H1 (cell line): Measurements from ENCODE around the gene SHANK1. TPM values are rescaled to one million over a fixed set of nuclear protein-coding genes. Genes with fewer than 3 reads are reported as not detected.

Experiments used
- CTCF ChIA-PET: fragments of 300-600 bp; sonication (Branson Sonifier 250); formaldehyde crosslinking; loops from one replicate; lab custom pipeline; 2021; ENCODE audit not compliant: partially characterized antibody; lab: Charles Lee
- POLR2A ChIA-PET: fragments of 300-600 bp; sonication (Branson Sonifier 250); formaldehyde crosslinking; loops from one replicate; lab custom pipeline; 2021; ENCODE audit warnings: inconsistent platforms; ENCODE audit not compliant: partially characterized antibody; lab: Charles Lee
- DNase-seq, 2 experiments: peaks; one replicate each; pipeline versions ENCODE4 v3.0.0 to v3.0.0-alpha.2; 2010 to 2022; ENCODE audit warnings: low spot score in 2 of 2, low read depth in 1 of 2, mixed read lengths in 1 of 2
- FAIRE-seq: peaks from 2 replicates; lab custom pipeline; 2011; peaks lifted over from hg19 to GRCh38; lab: Jason Lieb, UNC
- H2AFZ ChIP-seq: 2 replicates; pipeline ENCODE4 v1.8.1; 2012; ENCODE audit warnings: low read length, inconsistent platforms
- H2AK5ac ChIP-seq: 2 replicates; pipeline ENCODE4 v1.6.1; 2013; ENCODE audit warnings: low read depth, low read length
- H2BK120ac ChIP-seq: replicated peaks from 2 replicates; pipeline ENCODE3; 2013; ENCODE audit warnings: low read depth, low read length, inconsistent platforms
- H2BK12ac ChIP-seq: 2 replicates; pipeline ENCODE4 v1.6.1; 2013; ENCODE audit warnings: low read depth, low read length
- H2BK15ac ChIP-seq: 2 replicates; pipeline ENCODE4 v1.6.1; 2013; ENCODE audit warnings: low read length
- H2BK20ac ChIP-seq: 2 replicates; pipeline ENCODE4 v1.6.1; 2013; ENCODE audit warnings: low read length
- H2BK5ac ChIP-seq: 2 replicates; pipeline ENCODE4 v1.6.1; 2013; ENCODE audit warnings: low read depth, low read length
- H3K14ac ChIP-seq: 2 replicates; pipeline ENCODE4 v1.6.1; 2013; ENCODE audit warnings: inconsistent platforms; ENCODE audit not compliant: insufficient read length
- H3K18ac ChIP-seq: 2 replicates; pipeline ENCODE4 v1.6.1; 2013; ENCODE audit warnings: low read length; ENCODE audit errors: extremely low read depth
- H3K23ac ChIP-seq: 2 replicates; pipeline ENCODE4 v1.6.1; 2013; ENCODE audit warnings: inconsistent platforms; ENCODE audit not compliant: insufficient read length
- H3K23me2 ChIP-seq: 2 replicates; pipeline ENCODE4 v1.6.1; 2013; ENCODE audit warnings: low read depth, low read length
- H3K27ac ChIP-seq: 2 replicates; pipeline ENCODE4 v1.6.1; 2011; ENCODE audit warnings: low read depth, low read length, inconsistent platforms
- H3K27me3 ChIP-seq, 4 experiments: replicated peaks in 1 of 4; 1 replicate in 1 of 4; 2 replicates in 3 of 4; pipeline versions ENCODE4 v1.6.1 to v1.8.1; 2011 to 2013; ENCODE audit warnings: low read length in 3 of 4, mild to moderate bottlenecking in 3 of 4, inconsistent platforms in 2 of 4, mixed read lengths in 2 of 4, moderate library complexity in 1 of 4; ENCODE audit not compliant: control insufficient read depth in 3 of 4, insufficient read depth in 3 of 4; ENCODE audit errors: extremely low read depth in 1 of 4
- H3K36me3 ChIP-seq, 4 experiments: 2 replicates each; pipeline versions ENCODE4 v1.6.1 to v1.8.1; 2011 to 2013; ENCODE audit warnings: mild to moderate bottlenecking in 4 of 4, low read length in 3 of 4, moderate library complexity in 2 of 4, control low read depth in 1 of 4, inconsistent platforms in 1 of 4; ENCODE audit not compliant: insufficient read depth in 4 of 4, control insufficient read depth in 2 of 4
- H3K4ac ChIP-seq: replicated peaks from 2 replicates; pipeline ENCODE3; 2013; ENCODE audit warnings: low read length, low read depth, mixed read lengths, inconsistent platforms; ENCODE audit not compliant: insufficient read length
- H3K4me1 ChIP-seq, 4 experiments: replicated peaks in 1 of 4; 1 replicate in 1 of 4; 2 replicates in 3 of 4; pipeline versions ENCODE4 v1.6.1 to v1.8.1; 2011 to 2013; ENCODE audit warnings: low read length in 3 of 4, inconsistent platforms in 2 of 4, mixed read lengths in 1 of 4; ENCODE audit not compliant: insufficient read depth in 4 of 4, control insufficient read depth in 3 of 4
- H3K4me2 ChIP-seq, 2 experiments: 2 replicates each; pipeline versions ENCODE4 v1.6.1 to v1.8.1; 2011 to 2013; ENCODE audit warnings: low read depth in 2 of 2, low read length in 2 of 2, control low read depth in 1 of 2, inconsistent platforms in 1 of 2, mild to moderate bottlenecking in 1 of 2; ENCODE audit not compliant: insufficient read depth in 1 of 2
- H3K4me3 ChIP-seq, 4 experiments: fragments of 200-600, 300-600 bp in 1 of 4; sonication (generic), shearing (Covaris generic), sonication (Bioruptor Twin) in 1 of 4; 2 replicates each; pipeline versions ENCODE4 v1.5.1 to v1.8.1; 2011 to 2016; ENCODE audit warnings: low read length in 4 of 4, low read depth in 3 of 4, control low read depth in 2 of 4, inconsistent platforms in 2 of 4, mild to moderate bottlenecking in 2 of 4, mixed read lengths in 1 of 4, moderate library complexity in 1 of 4; ENCODE audit not compliant: insufficient read depth in 2 of 4; ENCODE audit errors: extremely low read depth in 1 of 4
- H3K56ac ChIP-seq: replicated peaks from 2 replicates; pipeline ENCODE3; 2013; ENCODE audit warnings: low read depth, mild to moderate bottlenecking, mixed read lengths, low read length, inconsistent platforms; ENCODE audit not compliant: insufficient read length
- H3K79me1 ChIP-seq: 2 replicates; pipeline ENCODE4 v1.6.1; 2013; ENCODE audit warnings: low read depth, low read length, control low read depth
- H3K79me2 ChIP-seq, 2 experiments: 2 replicates each; pipeline versions ENCODE4 v1.6.1 to v1.8.1; 2012 to 2013; ENCODE audit warnings: low read length in 2 of 2, mild to moderate bottlenecking in 2 of 2, inconsistent platforms in 1 of 2; ENCODE audit not compliant: insufficient read depth in 2 of 2, control insufficient read depth in 1 of 2
- H3K9ac ChIP-seq, 4 experiments: replicated peaks in 1 of 4; 1 replicate in 1 of 4; 2 replicates in 3 of 4; pipeline versions ENCODE4 v1.6.1 to v1.8.1; 2011 to 2013; ENCODE audit warnings: low read depth in 3 of 4, low read length in 3 of 4, control low read depth in 2 of 4, mild to moderate bottlenecking in 2 of 4, moderate library complexity in 2 of 4, inconsistent platforms in 1 of 4; ENCODE audit errors: extremely low read depth in 1 of 4
- H3K9me3 ChIP-seq, 2 experiments: 2 replicates each; pipeline versions ENCODE4 v1.6.1 to v1.8.1; 2012 to 2013; ENCODE audit warnings: mild to moderate bottlenecking in 2 of 2, moderate library complexity in 2 of 2, control low read depth in 1 of 2, inconsistent platforms in 1 of 2, low read depth in 1 of 2, low read length in 1 of 2, mixed read lengths in 1 of 2; ENCODE audit not compliant: insufficient read depth in 2 of 2
- H4K20me1 ChIP-seq, 2 experiments: replicated peaks in 1 of 2; 2 replicates each; pipeline versions ENCODE3 to v1.8.1; 2011 to 2013; ENCODE audit warnings: inconsistent platforms in 2 of 2, low read length in 2 of 2, mild to moderate bottlenecking in 1 of 2; ENCODE audit not compliant: insufficient read depth in 2 of 2, control insufficient read depth in 1 of 2
- H4K5ac ChIP-seq: 2 replicates; pipeline ENCODE4 v1.6.1; 2013; ENCODE audit warnings: low read length, low read depth, mixed read lengths, inconsistent platforms; ENCODE audit not compliant: insufficient read length
- H4K8ac ChIP-seq: 2 replicates; pipeline ENCODE4 v1.8.0; 2013; ENCODE audit warnings: mild to moderate bottlenecking, moderate library complexity, low read length, inconsistent platforms; ENCODE audit not compliant: insufficient read depth; ENCODE audit errors: extremely low read depth
- H4K91ac ChIP-seq: replicated peaks from 2 replicates; pipeline ENCODE3; 2013; ENCODE audit warnings: low read length, mixed read lengths, inconsistent platforms; ENCODE audit not compliant: insufficient read length
- CHD1 ChIP-seq: IDR thresholded peaks from 2 replicates; pipeline ENCODE4 v1.6.1; 2012; ENCODE audit warnings: low read depth, low read length, improper control_type of control experiment
- EZH2 ChIP-seq: fragments of 200-600 bp; sonication (generic); IDR thresholded peaks from 2 replicates; pipeline ENCODE4 v1.7.1; 2012; ENCODE audit warnings: low read depth, mild to moderate bottlenecking, moderate library complexity, low read length, inconsistent platforms; ENCODE audit not compliant: severe bottlenecking
- GABPA ChIP-seq: IDR thresholded peaks from 2 replicates; pipeline ENCODE4 v1.6.1; 2011; ENCODE audit warnings: mild to moderate bottlenecking, low read length, moderate library complexity, borderline replicate concordance; ENCODE audit not compliant: insufficient read depth
- KDM1A ChIP-seq: fragments of 200-600, 300-600 bp; sonication (generic); IDR thresholded peaks from 2 replicates; pipeline ENCODE4 v1.7.1; 2016; ENCODE audit warnings: mild to moderate bottlenecking, low read length, borderline replicate concordance
- PHF8 ChIP-seq: fragments of 200-600 bp; sonication (generic); conservative IDR thresholded peaks from 2 replicates; pipeline ENCODE4 v1.7.1; 2012; ENCODE audit warnings: low read depth, mild to moderate bottlenecking, inconsistent platforms, low read length, moderate library complexity
- POLR2A ChIP-seq, 2 experiments: IDR thresholded peaks; 1 replicate in 1 of 2; 2 replicates in 1 of 2; pipeline ENCODE4 v1.6.1; 2011; ENCODE audit warnings: low read depth in 2 of 2, low read length in 2 of 2, mild to moderate bottlenecking in 2 of 2; ENCODE audit errors: control extremely low read depth in 1 of 2
- POU5F1 ChIP-seq: IDR thresholded peaks from 2 replicates; pipeline ENCODE4 v1.6.1; 2011; ENCODE audit warnings: low read depth, mild to moderate bottlenecking, low read length, moderate library complexity
- SIRT6 ChIP-seq: IDR thresholded peaks from one replicate; pipeline ENCODE4 v1.7.1; 2012; ENCODE audit warnings: low read length, inconsistent platforms
- SRF ChIP-seq: IDR thresholded peaks from 2 replicates; pipeline ENCODE4 v1.6.1; 2011; ENCODE audit warnings: mild to moderate bottlenecking, low read depth, low read length, moderate library complexity
- WGBS, 2 experiments: shearing (Covaris generic) in 1 of 2; methylation state at CpG; one replicate each; pipeline versions ENCODE4 v1.1.6 to v1.1.7; 2013 to 2015; ENCODE audit warnings: low lambda C conversion rate in 2 of 2, mixed read lengths in 2 of 2, inconsistent platforms in 1 of 2, low coverage in 1 of 2, missing lambda C conversion rate in 1 of 2; ENCODE audit not compliant: insufficient replicate concordance in 2 of 2, insufficient coverage in 1 of 2, insufficient read length in 1 of 2; ENCODE audit errors: extremely low coverage in 1 of 2, missing lambda C conversion rate in 1 of 2; 5-methylcytosine and 5-hydroxymethylcytosine counted together
- polyA plus RNA-seq, 7 experiments: library from polyadenylated mRNA; depleted of rRNA in 3 of 7; stranded (reverse) in 5 of 7; unstranded in 2 of 7; fragments of >200 nt in 5 of 7; fragments of 200-250 nt in 2 of 7; gene quantifications; 1 replicate in 5 of 7; 2 replicates in 1 of 7; 4 replicates in 1 of 7; pipeline versions ENCODE4 v1.2.1 to v1.2.3, GENCODE V29; 2011 to 2013; ENCODE audit warnings: missing spikeins in 2 of 7, mixed read lengths in 2 of 7
- total RNA-seq: library from RNA; stranded (reverse); fragmentation: NEBNext Ultra II Directional; extraction: Animal tissue kit (Norgen Biotek cat#: 25700); gene quantifications from 2 replicates; pipeline ENCODE4 v1.2.1, GENCODE V29; 2021
- TF ChIP-seq, protein P1 (sequence below): IDR thresholded peaks from 2 replicates; pipeline ENCODE4 v1.6.1; 2011; ENCODE audit warnings: low read depth, mild to moderate bottlenecking, low read length; ENCODE audit not compliant: insufficient read depth

Gene SHANK1
- total and polyA plus RNA-seq, 2 of the 8 experiments (the other 6 are each of a cell fraction or from before 2014, with no cell fraction given) = 1.1 to 3.7 TPM

DNA sequence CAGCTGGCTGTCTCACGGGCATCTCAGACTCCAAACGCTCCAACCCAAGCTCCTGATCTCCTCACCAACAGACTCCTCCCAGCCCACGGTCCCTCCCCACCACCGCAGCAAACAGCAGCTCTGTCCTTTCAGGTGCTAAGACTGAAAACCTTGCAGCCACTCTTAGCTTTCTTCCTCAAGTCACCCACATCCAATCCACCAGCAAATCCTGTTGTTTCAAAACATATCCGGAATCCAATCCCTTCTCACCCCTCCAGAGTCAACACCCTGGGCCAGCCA is 49.6 kb downstream of the SHANK1 start:
- Histone ChIP-seq H2BK120ac (no peak overlapping the region), H3K18ac (no peak overlapping the region), H3K4me2 (no peak overlapping the region), H3K23ac (no peak overlapping the region), H2BK12ac (no peak overlapping the region), H3K4ac (no peak overlapping the region), H3K79me2 (no peaks in the 10 kb centered on the region), H4K8ac (no peak overlapping the region), H3K4me3 (no peak overlapping the region), H4K20me1 (peaks cover 0 to 4% of the 10 kb centered on the region in 2 experiments), H2BK5ac (no peak overlapping the region), H2BK20ac (no peak overlapping the region), H3K79me1 (no peaks in the 10 kb centered on the region), H2AFZ (no peak overlapping the region), H3K27ac (no peak overlapping the region), H3K23me2 (peaks cover 1% of the 10 kb centered on the region; the same call in 1 of the 2 replicates), H4K5ac (no peak overlapping the region), H4K91ac (no peak overlapping the region), H3K27me3 (peaks cover 27 to 46% (median 42%) of the 10 kb centered on the region in 4 experiments), H3K9ac (no peak overlapping the region; a peak in 2 of 7 replicates), H3K14ac (no peak overlapping the region), H3K9me3 (no peaks in the 10 kb centered on the region), H3K56ac (no peak overlapping the region), H2BK15ac (no peak overlapping the region), H3K4me1 (peaks cover 0 to 8% (median 4%) of the 10 kb centered on the region in 4 experiments; a peak in 5 of 7 replicates), H3K36me3 (no peaks in the 10 kb centered on the region; a peak in 1 of 8 replicates), H2AK5ac (0 out of 2 replicates have a peak overlapping the region, but pooled peaks have one; percentile 15)
- CTCF ChIA-PET = interaction anchor here (0.5 to 3.9 kb wide), 42 partner anchors 10 to 572 kb away, joined by 3 to 28 read pairs (median 5); partner anchors contain the start of genes C19orf81 and CLEC11A
- WGBS, 2 experiments = 53% methylated on average over 5 of the region's 5 CpGs; no CpG with 5 or more reads in 1 of the 2 experiments
- FAIRE-seq (no peak), DNase-seq (no peak)
- no peak for TF ChIP-seq POU5F1
- TF ChIP-seq EZH2 = no peak
- no peak for TF ChIP-seq POLR2A (IDR thresholded peaks at IDR 0.05; ENCODE audit: control extremely low read depth in 1 of 2, low read depth in 2 of 2, low read length in 2 of 2)
- TF ChIP-seq SRF = no peak
- no peak for TF ChIP-seq CHD1
- TF ChIP-seq SIRT6 = no peak
- TF ChIP-seq, protein P1, sequence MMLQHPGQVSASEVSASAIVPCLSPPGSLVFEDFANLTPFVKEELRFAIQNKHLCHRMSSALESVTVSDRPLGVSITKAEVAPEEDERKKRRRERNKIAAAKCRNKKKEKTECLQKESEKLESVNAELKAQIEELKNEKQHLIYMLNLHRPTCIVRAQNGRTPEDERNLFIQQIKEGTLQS = no peak
- TF ChIP-seq GABPA = no peak
- TF ChIP-seq PHF8 = no peak
- no peak for TF ChIP-seq KDM1A
- POLR2A ChIA-PET = interaction anchor here (0.9 to 1.8 kb wide), 3 partner anchors 10 to 59 kb away, joined by 3 to 14 read pairs (median 3); no protein-coding TSS in a partner anchor
